Neural crest cell (in vitro differentiated cells): Measurements from ENCODE around the gene TEAD4. TPM values are rescaled to one million over a fixed set of nuclear protein-coding genes. Genes with fewer than 3 reads are reported as not detected.
A peak's percentile ranks its signal among the peaks of the same experiment; 100 is the strongest.

Experiments used
- DNase-seq: peaks from one replicate; pipeline ENCODE4 v3.0.0; 2021; ENCODE audit warnings: low read depth, mixed read lengths, low spot score
- H3K27ac Mint-ChIP-seq: one replicate; pipeline ENCODE4 v1.8.0; 2021; ENCODE audit warnings: mild to moderate bottlenecking, mixed read lengths; ENCODE audit not compliant: unreplicated experiment
- H3K27me3 Mint-ChIP-seq: 2 replicates; pipeline ENCODE4 v1.8.0; 2021; ENCODE audit warnings: low read depth, mild to moderate bottlenecking, mixed read lengths
- H3K36me3 Mint-ChIP-seq: 2 replicates; pipeline ENCODE4 v1.8.0; 2021; ENCODE audit warnings: low read depth, mild to moderate bottlenecking, mixed read lengths
- H3K4me1 Mint-ChIP-seq: 2 replicates; pipeline ENCODE4 v1.8.0; 2021; ENCODE audit warnings: mixed read lengths
- H3K4me3 Mint-ChIP-seq: one replicate; pipeline ENCODE4 v1.8.0; 2021; ENCODE audit warnings: mild to moderate bottlenecking, mixed read lengths
- H3K9me3 Mint-ChIP-seq: 2 replicates; pipeline ENCODE4 v1.8.0; 2021; ENCODE audit warnings: mixed read lengths
- total RNA-seq: library from RNA; stranded (reverse); gene quantifications from 2 replicates; pipeline ENCODE4 v1.2.1, GENCODE V29; 2021
- TF ChIP-seq, protein P1 (sequence below): fragments of 200-600 bp; sonication (generic); conservative IDR thresholded peaks from 2 replicates; pipeline ENCODE4 v1.5.0; 2021; ENCODE audit warnings: antibody characterized with exemption, mild to moderate bottlenecking

The TEAD4 gene
- total RNA-seq, 1 donor from 2014 or later, result 30.9 TPM

DNA sequence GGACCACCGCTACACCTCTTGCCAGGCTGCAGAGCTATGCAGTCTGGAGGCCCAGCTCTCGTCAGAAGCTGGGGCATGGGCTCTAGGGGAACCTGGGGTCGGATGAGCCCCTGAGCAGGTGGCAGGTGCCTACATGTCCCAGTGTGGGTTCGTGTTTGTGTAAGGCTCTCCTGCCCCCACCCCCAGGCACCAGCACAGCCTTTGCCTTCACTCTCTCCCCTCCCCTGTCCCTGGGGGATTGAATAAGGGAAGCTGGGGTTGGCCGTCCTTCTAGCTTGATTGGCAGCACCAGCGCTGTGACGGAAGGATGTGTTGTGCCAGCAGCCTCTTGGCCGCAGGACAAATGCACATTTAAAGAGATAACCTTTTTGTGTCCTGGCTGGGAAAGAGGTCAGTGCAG is 83.2 kb downstream of the TEAD4 start:
- H3K27ac Mint-ChIP-seq, result no peak overlapping the region
- H3K9me3 Mint-ChIP-seq, result no peaks in the 10 kb centered on the region
- no peaks in the 10 kb centered on the region for H3K27me3 Mint-ChIP-seq
- peaks cover 6% of the 10 kb centered on the region for H3K4me1 Mint-ChIP-seq
- DNase-seq, result no peak
- TF ChIP-seq, protein P1, sequence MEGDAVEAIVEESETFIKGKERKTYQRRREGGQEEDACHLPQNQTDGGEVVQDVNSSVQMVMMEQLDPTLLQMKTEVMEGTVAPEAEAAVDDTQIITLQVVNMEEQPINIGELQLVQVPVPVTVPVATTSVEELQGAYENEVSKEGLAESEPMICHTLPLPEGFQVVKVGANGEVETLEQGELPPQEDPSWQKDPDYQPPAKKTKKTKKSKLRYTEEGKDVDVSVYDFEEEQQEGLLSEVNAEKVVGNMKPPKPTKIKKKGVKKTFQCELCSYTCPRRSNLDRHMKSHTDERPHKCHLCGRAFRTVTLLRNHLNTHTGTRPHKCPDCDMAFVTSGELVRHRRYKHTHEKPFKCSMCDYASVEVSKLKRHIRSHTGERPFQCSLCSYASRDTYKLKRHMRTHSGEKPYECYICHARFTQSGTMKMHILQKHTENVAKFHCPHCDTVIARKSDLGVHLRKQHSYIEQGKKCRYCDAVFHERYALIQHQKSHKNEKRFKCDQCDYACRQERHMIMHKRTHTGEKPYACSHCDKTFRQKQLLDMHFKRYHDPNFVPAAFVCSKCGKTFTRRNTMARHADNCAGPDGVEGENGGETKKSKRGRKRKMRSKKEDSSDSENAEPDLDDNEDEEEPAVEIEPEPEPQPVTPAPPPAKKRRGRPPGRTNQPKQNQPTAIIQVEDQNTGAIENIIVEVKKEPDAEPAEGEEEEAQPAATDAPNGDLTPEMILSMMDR, result no peak
- H3K4me3 Mint-ChIP-seq, result no peak overlapping the region
- no peaks in the 10 kb centered on the region for H3K36me3 Mint-ChIP-seq

DNA sequence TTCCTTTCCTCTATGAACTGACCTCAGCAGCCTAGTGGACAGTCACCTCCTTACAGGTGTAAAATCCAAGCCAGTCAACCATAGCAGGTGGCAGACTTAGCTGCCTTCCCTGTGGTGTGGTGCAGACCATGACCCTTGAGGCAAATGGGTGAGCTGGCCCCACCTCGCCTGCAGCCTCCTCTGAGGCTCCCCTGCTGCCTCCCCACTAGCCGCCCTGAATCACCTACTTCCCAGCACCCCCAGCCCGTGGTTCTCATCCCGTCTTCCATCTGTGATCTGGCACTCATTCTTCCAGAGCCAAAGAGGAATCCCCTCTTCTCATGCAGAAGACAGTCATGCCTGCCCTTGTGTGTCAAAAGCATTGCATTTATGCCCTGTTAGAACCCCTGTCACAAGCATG is 83.6 kb downstream of the TEAD4 start:
- TF ChIP-seq, protein P1, result no peak
- H3K36me3 Mint-ChIP-seq, result no peaks in the 10 kb centered on the region
- no peaks in the 10 kb centered on the region for H3K9me3 Mint-ChIP-seq
- H3K27me3 Mint-ChIP-seq, result no peaks in the 10 kb centered on the region
- H3K4me1 Mint-ChIP-seq, result peaks cover 10% of the 10 kb centered on the region
- H3K4me3 Mint-ChIP-seq, result no peak overlapping the region
- no peak for DNase-seq
- no peak overlapping the region for H3K27ac Mint-ChIP-seq

DNA sequence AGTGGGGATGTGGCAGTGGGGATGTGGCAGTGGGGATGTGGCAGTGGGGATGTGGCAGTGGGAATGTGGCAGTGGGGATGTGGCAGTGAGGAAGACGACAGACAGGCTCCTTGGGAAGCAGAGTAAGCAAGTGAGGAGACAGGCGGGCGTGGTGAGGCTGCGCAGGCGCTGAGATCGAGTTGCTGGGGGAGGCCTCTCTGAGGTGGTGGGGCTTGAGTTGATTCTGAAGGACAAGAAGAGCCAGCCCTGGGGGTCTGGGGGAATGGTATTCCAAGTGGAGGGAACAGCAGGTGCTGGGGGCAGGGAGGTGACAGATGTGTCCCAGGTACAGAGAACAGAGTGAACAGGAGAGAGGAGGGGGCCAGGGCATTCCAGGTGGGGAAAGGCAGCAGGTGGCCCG is 84.2 kb downstream of the TEAD4 start:
- H3K4me3 Mint-ChIP-seq, result no peak overlapping the region
- H3K27me3 Mint-ChIP-seq, result no peaks in the 10 kb centered on the region

DNA sequence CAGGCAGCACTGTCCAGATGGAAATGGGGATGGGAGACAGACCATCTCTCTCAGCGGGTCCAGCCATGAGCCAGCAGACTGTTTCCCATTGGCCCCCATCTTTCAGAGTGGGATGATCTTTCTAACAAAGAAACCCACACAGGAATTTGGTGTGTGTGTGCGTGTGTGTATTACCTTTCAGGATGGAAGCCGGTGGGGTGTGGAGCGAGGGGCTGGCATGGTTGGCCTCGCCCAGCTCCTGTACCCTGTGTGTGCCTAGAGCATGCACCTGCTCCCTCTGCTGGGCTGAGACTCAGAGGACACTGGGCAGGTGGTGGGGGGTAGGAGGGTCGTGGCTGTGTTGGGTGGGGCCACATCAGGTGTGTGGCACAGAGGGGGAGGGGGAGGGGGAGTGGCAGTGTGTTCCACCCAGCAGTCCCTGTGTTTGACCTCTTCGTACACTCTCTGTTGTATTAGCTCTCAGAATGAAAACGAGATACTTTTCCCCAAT is 85.0 kb downstream of the TEAD4 start:
- TF ChIP-seq, protein P1, result no peak
- Mint-ChIP-seq H3K4me1 (peaks cover 16% of the 10 kb centered on the region), H3K27ac (no peak overlapping the region), H3K9me3 (no peaks in the 10 kb centered on the region), H3K36me3 (no peaks in the 10 kb centered on the region), H3K27me3 (no peaks in the 10 kb centered on the region), H3K4me3 (no peak overlapping the region)
- DNase-seq, result no peak

More for the DNA sequence above, 84.2 kb downstream of the TEAD4 start:
- TF ChIP-seq, protein P1, result no peak
- no peak for DNase-seq
- no peaks in the 10 kb centered on the region for H3K9me3 Mint-ChIP-seq
- H3K4me1 Mint-ChIP-seq, result peaks cover 16% of the 10 kb centered on the region
- H3K36me3 Mint-ChIP-seq, result no peaks in the 10 kb centered on the region
- no peak overlapping the region for H3K27ac Mint-ChIP-seq

DNA sequence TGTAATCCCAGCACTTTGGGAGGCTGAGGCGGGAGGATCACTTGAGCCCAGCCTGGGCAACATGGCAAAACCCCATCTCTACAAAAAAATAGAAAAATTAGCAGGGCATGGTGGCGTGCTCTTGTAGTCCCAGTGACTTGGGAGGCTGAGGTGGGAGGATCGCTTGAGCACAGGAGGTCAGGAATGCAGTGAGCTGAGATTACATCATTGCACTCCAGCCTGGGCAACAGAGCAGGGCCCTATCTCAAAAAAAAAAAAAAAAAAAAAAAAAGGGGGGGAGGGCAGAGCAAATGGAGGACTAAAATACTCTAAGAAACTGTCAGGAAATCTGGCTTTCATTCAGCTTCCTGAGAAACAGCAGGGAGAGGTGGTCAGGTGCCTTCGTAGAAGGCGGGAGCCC is 86.3 kb downstream of the TEAD4 start:
- TF ChIP-seq, protein P1, result no peak
- Mint-ChIP-seq H3K36me3 (no peaks in the 10 kb centered on the region), H3K4me1 (peaks cover 16% of the 10 kb centered on the region), H3K27me3 (no peaks in the 10 kb centered on the region), H3K9me3 (no peaks in the 10 kb centered on the region), H3K27ac (no peak overlapping the region), H3K4me3 (no peak overlapping the region)
- DNase-seq, result no peak

DNA sequence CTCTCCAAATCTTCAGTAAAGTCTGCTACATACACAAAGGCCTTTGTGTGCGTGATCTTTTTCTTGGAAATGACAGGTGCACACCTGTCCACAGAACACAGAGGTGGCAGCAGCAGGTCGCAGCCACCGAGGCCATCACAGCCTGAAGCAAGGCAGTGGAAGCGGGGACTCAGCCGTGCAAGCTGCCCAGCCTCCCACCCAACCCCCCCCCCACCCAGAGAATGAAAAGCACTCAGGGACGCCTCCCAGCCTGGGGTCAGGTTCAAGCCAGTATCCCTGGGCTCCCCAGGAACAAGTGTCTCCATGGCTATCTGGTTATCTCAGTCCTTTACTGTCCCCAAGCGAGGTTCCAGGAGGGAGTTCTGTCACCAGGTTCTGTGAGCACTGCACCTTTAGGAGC is 86.8 kb downstream of the TEAD4 start:
- Mint-ChIP-seq H3K9me3 (no peaks in the 10 kb centered on the region), H3K4me3 (no peak overlapping the region), H3K27me3 (no peaks in the 10 kb centered on the region), H3K4me1 (peaks cover 16% of the 10 kb centered on the region), H3K36me3 (no peaks in the 10 kb centered on the region), H3K27ac (peak overlapping the region; percentile 67)
- TF ChIP-seq, protein P1, result no peak
- no peak for DNase-seq
